Measurements from ENCODE around the gene KRTAP10-12. TPM values are rescaled to one million over a fixed set of nuclear protein-coding genes. Genes with fewer than 3 reads are reported as not detected.
A peak's percentile ranks its signal among the peaks of the same experiment; 100 is the strongest.

The KRTAP10-12 gene
- total RNA-seq, 1 donor from 2014 or later: not detected

GRCh38 chr21:44696572-44696971, 400 bp upstream of the KRTAP10-12 start:
- H3K4me1 Mint-ChIP-seq: peaks cover 39% of the 10 kb centered on the region
- DNase-seq (ENCODE audit: low read depth, low spot score): no peak
- TF ChIP-seq CTCF (conservative IDR thresholded peaks at IDR 0.05): no peak
- H3K36me3 Mint-ChIP-seq (ENCODE audit: low read depth): peaks cover 6% of the 10 kb centered on the region
- H3K4me3 Mint-ChIP-seq: no peak overlapping the region
- peaks cover 42% of the 10 kb centered on the region for H3K27me3 Mint-ChIP-seq (ENCODE audit: low read depth)
- peaks cover 6% of the 10 kb centered on the region for H3K9me3 Mint-ChIP-seq
- no peak overlapping the region for H3K27ac Mint-ChIP-seq (ENCODE audit: unreplicated experiment)

GRCh38 chr21:44697811-44698734, 1.1 kb downstream of the KRTAP10-12 start:
- peak overlapping the region; percentile 78 for H3K27ac Mint-ChIP-seq (ENCODE audit: unreplicated experiment)
- H3K36me3 Mint-ChIP-seq (ENCODE audit: low read depth): peaks cover 4% of the 10 kb centered on the region
- DNase-seq (ENCODE audit: low read depth, low spot score): no peak
- H3K27me3 Mint-ChIP-seq (ENCODE audit: low read depth): peaks cover 48% of the 10 kb centered on the region
- TF ChIP-seq CTCF (conservative IDR thresholded peaks at IDR 0.05): no peak
- H3K4me3 Mint-ChIP-seq: no peak overlapping the region
- no peaks in the 10 kb centered on the region for H3K9me3 Mint-ChIP-seq
- H3K4me1 Mint-ChIP-seq: peaks cover 39% of the 10 kb centered on the region

GRCh38 chr21:44699502-44700001, 2.6 kb downstream of the KRTAP10-12 start:
- DNase-seq (ENCODE audit: low read depth, low spot score): no peak
- H3K9me3 Mint-ChIP-seq: no peaks in the 10 kb centered on the region
- no peak overlapping the region for H3K27ac Mint-ChIP-seq (ENCODE audit: unreplicated experiment)
- H3K27me3 Mint-ChIP-seq (ENCODE audit: low read depth): peaks cover 62% of the 10 kb centered on the region
- H3K36me3 Mint-ChIP-seq (ENCODE audit: low read depth): no peaks in the 10 kb centered on the region
- peaks cover 39% of the 10 kb centered on the region for H3K4me1 Mint-ChIP-seq
- no peak for TF ChIP-seq CTCF (conservative IDR thresholded peaks at IDR 0.05)
- no peak overlapping the region for H3K4me3 Mint-ChIP-seq

- no peak for DNase-seq (ENCODE audit: low read depth, low spot score)
- H3K4me1 Mint-ChIP-seq: peaks cover 42% of the 10 kb centered on the region
- no peak overlapping the region for H3K27ac Mint-ChIP-seq (ENCODE audit: unreplicated experiment)
- no peaks in the 10 kb centered on the region for H3K36me3 Mint-ChIP-seq (ENCODE audit: low read depth)
- H3K4me3 Mint-ChIP-seq: no peak overlapping the region
- peaks cover 71% of the 10 kb centered on the region for H3K27me3 Mint-ChIP-seq (ENCODE audit: low read depth)
- no peaks in the 10 kb centered on the region for H3K9me3 Mint-ChIP-seq
- TF ChIP-seq CTCF (conservative IDR thresholded peaks at IDR 0.05): no peak
These were observed 3.4 kb downstream of the KRTAP10-12 start for GRCh38 chr21:44700101-44701022.

- no peak for DNase-seq (ENCODE audit: low read depth, low spot score)
- no peak for TF ChIP-seq CTCF (conservative IDR thresholded peaks at IDR 0.05)
- no peaks in the 10 kb centered on the region for H3K9me3 Mint-ChIP-seq
- no peaks in the 10 kb centered on the region for H3K36me3 Mint-ChIP-seq (ENCODE audit: low read depth)
- H3K27ac Mint-ChIP-seq (ENCODE audit: unreplicated experiment): no peak overlapping the region
- peaks cover 39% of the 10 kb centered on the region for H3K4me1 Mint-ChIP-seq
- no peak overlapping the region for H3K4me3 Mint-ChIP-seq
- H3K27me3 Mint-ChIP-seq (ENCODE audit: low read depth): peaks cover 76% of the 10 kb centered on the region
These were observed 4.0 kb downstream of the KRTAP10-12 start for GRCh38 chr21:44701023-44701400.

All from neural crest cell (in vitro differentiated cells).